GM12864 (cell line): ENCODE measurements around the gene TRAF3IP3.
A peak's percentile ranks its signal among the peaks of the same experiment; 100 is the strongest.

ENCODE experiments used
- DNase-seq: peaks from one replicate; pipeline ENCODE4 v3.0.0-alpha.2; 2011; ENCODE audit warnings: low read depth
- H3K4me3 ChIP-seq: 2 replicates; pipeline ENCODE4 v1.5.1; 2011; ENCODE audit warnings: mild to moderate bottlenecking, low read depth, low read length, control low read depth
- TF ChIP-seq, protein P1 (sequence below): IDR thresholded peaks from 2 replicates; pipeline ENCODE4 v1.5.1; 2011; ENCODE audit warnings: low read depth, mild to moderate bottlenecking, moderate library complexity, low read length, control low read depth, inconsistent platforms; ENCODE audit errors: missing control alignments

Gene TRAF3IP3

DNA sequence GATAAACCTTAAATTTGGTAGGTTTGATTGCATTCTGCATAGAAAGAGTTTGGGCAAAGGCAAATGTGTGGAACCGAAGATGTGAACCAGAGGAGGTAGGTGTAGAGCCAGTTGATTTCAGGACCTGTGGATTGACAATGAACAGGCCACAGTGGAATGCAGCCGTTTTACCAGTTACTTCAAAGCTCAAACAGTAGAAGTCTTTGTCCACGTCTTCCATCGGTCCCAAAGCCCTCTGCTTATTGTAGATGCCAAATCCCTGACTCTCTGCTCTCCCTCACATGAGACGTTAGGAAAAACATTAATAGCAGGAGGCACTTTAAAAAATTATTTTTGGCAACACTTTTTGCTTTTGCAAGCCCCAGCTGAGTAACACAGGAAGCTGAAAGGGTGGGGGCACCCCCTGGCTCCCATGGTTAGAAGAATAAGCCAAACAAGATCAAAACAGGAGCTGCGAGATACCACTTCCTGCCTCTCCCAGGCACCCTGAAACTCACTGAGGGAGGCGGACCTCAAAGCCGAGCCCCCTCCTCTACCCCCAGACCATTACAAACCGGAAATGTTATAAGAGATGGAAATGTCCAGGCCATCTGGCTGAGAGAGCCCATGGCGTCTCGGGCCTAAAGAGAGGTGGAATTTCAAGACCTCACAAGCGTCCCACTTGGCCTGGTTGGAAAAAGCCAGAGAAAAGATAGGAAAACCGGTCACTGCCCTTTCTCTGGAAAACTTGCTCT is 13.5 kb downstream of the TRAF3IP3 start:
- TF ChIP-seq, protein P1, sequence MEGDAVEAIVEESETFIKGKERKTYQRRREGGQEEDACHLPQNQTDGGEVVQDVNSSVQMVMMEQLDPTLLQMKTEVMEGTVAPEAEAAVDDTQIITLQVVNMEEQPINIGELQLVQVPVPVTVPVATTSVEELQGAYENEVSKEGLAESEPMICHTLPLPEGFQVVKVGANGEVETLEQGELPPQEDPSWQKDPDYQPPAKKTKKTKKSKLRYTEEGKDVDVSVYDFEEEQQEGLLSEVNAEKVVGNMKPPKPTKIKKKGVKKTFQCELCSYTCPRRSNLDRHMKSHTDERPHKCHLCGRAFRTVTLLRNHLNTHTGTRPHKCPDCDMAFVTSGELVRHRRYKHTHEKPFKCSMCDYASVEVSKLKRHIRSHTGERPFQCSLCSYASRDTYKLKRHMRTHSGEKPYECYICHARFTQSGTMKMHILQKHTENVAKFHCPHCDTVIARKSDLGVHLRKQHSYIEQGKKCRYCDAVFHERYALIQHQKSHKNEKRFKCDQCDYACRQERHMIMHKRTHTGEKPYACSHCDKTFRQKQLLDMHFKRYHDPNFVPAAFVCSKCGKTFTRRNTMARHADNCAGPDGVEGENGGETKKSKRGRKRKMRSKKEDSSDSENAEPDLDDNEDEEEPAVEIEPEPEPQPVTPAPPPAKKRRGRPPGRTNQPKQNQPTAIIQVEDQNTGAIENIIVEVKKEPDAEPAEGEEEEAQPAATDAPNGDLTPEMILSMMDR, result no peak
- H3K4me3 ChIP-seq, result peak overlapping the region; percentile 61
- peak; percentile 77 for DNase-seq

DNA sequence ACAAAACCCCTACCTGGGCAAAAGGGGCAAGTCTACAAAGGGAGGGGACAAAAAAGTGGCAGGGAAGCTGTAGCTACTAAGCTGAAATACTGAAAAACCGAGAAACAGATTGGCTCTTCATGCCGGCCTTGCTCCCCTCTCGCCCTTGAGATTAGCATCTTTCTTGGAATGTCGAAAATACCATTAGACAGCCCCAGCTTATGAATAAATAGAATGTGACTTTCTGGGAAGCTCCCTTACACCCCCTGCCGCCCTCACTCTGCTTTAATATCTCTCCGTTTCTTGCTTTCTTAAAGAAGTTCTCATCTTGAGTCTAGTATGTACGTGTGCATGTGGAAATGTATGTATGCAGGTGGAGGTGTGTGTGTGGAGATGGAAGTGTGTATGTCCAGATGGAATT is 14.1 kb downstream of the TRAF3IP3 start:
- TF ChIP-seq, protein P1, result no peak
- no peak for DNase-seq
- peak overlapping the region; percentile 61 for H3K4me3 ChIP-seq

DNA sequence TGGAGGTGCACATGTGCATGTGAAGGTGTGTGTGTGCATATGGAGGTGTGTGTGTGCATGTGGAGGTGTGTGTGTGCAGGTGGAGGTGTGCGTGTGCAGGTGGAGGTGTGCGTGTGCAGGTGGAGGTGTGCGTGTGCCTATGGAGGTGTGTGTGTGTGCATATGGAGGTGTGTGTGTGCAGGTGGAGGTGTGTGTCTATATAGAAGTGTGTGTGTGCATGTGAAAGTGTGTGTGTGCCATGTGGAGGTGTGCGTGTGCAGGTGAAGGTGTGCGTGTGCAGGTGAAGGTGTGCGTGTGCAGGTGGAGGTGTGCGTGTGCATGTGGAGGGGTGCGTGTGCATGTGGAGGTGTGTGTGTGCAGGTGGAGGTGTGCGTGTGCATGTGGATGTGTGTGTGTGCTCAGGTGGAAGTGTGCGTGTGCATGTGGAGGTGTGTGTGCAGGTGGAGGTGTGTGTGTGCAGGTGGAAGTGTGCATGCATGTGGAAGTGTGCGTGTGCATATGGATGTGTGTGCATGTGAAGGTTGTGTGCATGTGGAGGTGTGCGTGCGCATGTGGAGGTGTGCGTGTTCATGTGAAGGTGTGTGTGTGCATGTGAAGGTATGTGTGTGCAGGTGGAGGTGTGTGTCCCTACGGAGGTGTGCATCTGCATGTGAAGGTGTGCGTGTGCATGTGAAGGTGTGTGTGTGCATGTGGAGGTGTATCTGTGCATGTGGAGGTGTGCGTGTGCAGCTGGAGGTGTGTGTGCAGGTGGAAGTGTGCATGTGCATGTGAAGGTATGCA is 15.0 kb downstream of the TRAF3IP3 start:
- peak overlapping the region; percentile 61 for H3K4me3 ChIP-seq
- DNase-seq, result no peak
- TF ChIP-seq, protein P1, result no peak

DNA sequence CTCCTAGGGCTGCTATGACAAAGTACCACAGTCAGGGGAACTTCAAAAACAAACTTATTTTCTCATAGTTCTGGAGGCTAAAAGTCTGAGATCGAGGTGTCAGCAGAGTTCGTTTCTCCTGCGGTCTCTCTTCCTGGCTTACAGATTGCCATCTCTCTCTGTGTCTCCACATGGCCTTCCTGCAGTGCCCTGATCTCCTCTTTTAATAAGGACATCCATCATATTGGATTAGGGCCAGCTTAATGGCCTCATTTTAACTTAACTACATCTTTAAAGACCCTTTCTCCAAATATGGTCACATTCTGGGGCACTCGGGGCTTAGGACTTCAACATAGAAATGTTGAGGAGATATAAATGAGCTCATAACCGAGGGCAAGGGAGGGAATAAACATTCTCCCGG is 16.3 kb downstream of the TRAF3IP3 start:
- no peak for DNase-seq
- TF ChIP-seq, protein P1, result no peak
- no peak overlapping the region for H3K4me3 ChIP-seq

DNA sequence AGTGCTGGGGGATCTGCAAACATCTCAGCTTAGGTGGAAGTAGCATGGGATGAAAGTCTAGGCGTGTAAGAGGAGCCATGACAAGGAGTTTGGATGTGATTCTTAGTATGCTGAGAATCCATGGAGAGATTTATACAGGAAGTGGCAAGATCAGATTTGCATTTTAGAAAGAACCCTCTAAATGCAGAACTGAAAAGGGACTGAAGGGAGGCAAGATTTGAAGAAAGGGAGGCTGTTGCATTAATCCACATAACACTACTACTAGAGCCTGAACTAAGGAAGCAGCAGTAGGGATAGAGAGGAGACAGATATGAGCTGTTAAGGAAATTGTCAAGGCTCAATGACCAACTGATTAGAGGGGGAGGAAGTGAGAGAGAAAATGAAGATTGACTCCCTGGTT is 18.7 kb downstream of the TRAF3IP3 start:
- TF ChIP-seq, protein P1, result no peak
- H3K4me3 ChIP-seq, result no peak overlapping the region

DNA sequence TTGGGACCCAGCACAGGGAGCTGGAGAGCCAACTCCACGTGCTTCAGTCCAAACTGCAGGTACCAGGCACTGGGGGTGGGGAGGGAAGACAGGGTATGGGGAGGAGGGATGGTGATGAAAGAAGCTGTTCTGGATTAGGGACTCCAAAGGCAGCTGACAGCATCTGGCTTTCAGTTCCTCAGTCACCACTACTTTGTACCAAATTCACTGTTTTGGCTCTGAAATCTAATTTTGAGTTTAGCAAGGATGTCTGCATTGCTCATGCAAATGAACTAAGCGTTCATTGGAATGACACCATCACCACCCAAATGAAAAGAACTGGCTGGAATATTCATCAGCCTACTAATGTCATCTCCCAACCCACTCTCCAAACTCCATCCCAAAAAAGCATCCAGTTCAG is 19.8 kb downstream of the TRAF3IP3 start:
- H3K4me3 ChIP-seq, result no peak overlapping the region
- TF ChIP-seq, protein P1, result no peak
- no peak for DNase-seq

More for the DNA sequence above, 18.7 kb downstream of the TRAF3IP3 start:
- DNase-seq, result no peak
